Measurements from ENCODE around the gene KLHL41. TPM values are rescaled to one million over a fixed set of nuclear protein-coding genes. Genes with fewer than 3 reads are reported as not detected.
"Not testable (repeated sequence)": the region's sequence is repeated elsewhere in the genome, so short reads cannot be mapped to it uniquely, and the experiment has no call there.

KLHL41 gene
- polyA plus RNA-seq, 1 experiment, result 0.15 TPM

DNA sequence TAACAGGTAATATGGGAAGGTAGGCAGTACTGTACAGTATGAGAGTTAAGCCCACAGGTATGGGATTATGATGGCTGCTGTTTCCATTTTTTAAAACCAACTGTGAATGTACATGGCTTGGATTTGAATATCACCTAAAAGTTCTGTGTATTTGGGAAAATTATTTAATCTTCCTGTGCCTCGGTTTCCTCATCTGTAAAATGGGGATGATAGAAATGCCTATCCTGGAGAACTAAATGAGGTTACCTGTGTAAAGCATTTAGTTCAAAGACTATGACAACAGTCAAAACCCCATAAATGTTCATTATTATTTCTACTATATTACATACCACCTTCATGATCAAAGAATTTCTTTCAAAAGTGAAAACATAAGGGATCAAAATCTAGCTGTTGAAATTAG is 3.6 kb downstream of the KLHL41 start:
- Histone ChIP-seq H3K27me3 (ENCODE audit: control insufficient read depth, insufficient read depth, low read length) (no peaks in the 10 kb centered on the region), H3K4me3 (ENCODE audit: low read depth, low read length) (no peak overlapping the region), H3K36me3 (ENCODE audit: control insufficient read depth, insufficient read depth, low read length) (no peaks in the 10 kb centered on the region)
- ChIA-PET POLR2A (no interaction called here), CTCF (interaction anchor here (1.1 kb wide), 1 partner anchor 161 kb away, joined by 3 read pairs; no protein-coding TSS in a partner anchor)
- TF ChIP-seq, protein P1, sequence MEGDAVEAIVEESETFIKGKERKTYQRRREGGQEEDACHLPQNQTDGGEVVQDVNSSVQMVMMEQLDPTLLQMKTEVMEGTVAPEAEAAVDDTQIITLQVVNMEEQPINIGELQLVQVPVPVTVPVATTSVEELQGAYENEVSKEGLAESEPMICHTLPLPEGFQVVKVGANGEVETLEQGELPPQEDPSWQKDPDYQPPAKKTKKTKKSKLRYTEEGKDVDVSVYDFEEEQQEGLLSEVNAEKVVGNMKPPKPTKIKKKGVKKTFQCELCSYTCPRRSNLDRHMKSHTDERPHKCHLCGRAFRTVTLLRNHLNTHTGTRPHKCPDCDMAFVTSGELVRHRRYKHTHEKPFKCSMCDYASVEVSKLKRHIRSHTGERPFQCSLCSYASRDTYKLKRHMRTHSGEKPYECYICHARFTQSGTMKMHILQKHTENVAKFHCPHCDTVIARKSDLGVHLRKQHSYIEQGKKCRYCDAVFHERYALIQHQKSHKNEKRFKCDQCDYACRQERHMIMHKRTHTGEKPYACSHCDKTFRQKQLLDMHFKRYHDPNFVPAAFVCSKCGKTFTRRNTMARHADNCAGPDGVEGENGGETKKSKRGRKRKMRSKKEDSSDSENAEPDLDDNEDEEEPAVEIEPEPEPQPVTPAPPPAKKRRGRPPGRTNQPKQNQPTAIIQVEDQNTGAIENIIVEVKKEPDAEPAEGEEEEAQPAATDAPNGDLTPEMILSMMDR (IDR thresholded peaks at IDR 0.05; ENCODE audit: insufficient read depth, low read depth, low read length), result no peak
- no peak for DNase-seq (ENCODE audit: low read depth)

DNA sequence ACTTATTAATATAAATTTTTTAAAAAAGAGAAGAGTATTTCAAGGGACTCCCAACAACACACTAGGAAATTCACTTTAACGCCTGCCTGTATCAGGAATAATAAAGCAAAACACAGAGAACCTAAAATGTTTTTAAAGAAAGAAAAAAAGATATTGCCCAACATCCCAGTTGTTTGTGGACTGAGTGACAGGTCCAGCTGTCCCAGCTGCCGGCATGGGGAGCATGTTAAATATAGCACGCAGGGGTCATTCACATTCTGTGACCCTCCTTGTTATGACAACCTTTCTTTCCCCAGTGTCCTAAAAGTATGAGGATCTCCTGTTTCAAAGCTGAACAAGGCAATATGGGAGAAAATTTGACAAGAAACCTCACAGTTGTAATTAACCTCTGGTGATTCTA is 4.4 kb downstream of the KLHL41 start:
- TF ChIP-seq, protein P1 (IDR thresholded peaks at IDR 0.05; ENCODE audit: insufficient read depth, low read depth, low read length), result no peak
- Histone ChIP-seq H3K4me3 (ENCODE audit: low read depth, low read length) (no peak overlapping the region), H3K36me3 (ENCODE audit: control insufficient read depth, insufficient read depth, low read length) (no peaks in the 10 kb centered on the region), H3K27me3 (ENCODE audit: control insufficient read depth, insufficient read depth, low read length) (no peaks in the 10 kb centered on the region)
- ChIA-PET POLR2A (no interaction called here), CTCF (interaction anchor here (1.0 to 1.1 kb wide), 2 partner anchors 14 to 160 kb away, joined by 3 read pairs; no protein-coding TSS in a partner anchor)
- DNase-seq (ENCODE audit: low read depth), result no peak

DNA sequence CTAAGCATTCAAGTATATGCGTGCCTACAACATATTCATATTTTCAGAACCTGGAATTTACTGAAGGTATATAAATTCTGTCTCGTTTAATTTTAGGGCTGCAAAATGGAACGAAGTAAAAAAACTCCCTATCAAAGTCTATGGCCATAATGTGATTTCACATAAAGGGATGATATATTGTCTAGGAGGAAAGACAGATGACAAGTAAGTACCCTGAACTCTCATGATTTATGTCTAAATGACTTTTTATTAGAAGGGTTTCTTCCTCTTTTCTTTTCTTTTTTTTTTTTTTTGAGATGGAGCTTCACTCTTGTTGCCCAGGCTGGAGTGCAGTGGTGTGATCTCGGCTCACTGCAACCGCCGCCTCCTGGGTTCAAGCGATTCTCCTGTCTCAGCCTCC is 5.3 kb downstream of the KLHL41 start:
- POLR2A ChIA-PET; H3K4me3 ChIP-seq (ENCODE audit: low read depth, low read length); H3K27me3 ChIP-seq (ENCODE audit: control insufficient read depth, insufficient read depth, low read length); DNase-seq (ENCODE audit: low read depth); CTCF ChIA-PET; H3K36me3 ChIP-seq (ENCODE audit: control insufficient read depth, insufficient read depth, low read length): not testable (repeated sequence)

DNA sequence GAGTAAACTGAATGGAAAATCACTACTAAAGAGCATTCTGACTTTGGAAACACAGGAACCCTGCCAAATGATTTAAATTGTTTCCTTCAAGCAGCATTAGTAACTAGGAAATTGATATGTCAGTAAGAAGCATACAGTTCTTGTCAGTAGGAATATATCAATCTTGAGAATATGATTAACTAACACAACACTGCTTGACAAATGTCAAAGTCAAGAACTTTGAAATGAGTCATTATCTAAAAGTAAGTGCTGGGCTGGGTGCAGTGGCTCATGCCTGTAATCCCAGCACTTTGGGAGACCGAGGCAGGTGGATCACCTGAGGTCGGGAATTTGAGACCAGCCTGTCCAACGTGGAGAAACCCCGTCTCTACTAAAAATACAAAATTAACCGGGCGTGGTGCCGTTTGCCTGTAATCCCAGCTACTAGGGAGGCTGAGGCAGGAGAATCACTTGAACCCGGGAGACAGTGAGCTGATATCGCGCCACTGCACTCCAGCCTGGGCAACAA is 7.0 kb downstream of the KLHL41 start:
- H3K27me3 ChIP-seq (ENCODE audit: control insufficient read depth, insufficient read depth, low read length); POLR2A ChIA-PET; H3K36me3 ChIP-seq (ENCODE audit: control insufficient read depth, insufficient read depth, low read length); DNase-seq (ENCODE audit: low read depth); H3K4me3 ChIP-seq (ENCODE audit: low read depth, low read length): not testable (repeated sequence)
- CTCF ChIA-PET, result interaction anchor here (1.3 kb wide), 2 partner anchors 11 kb away, joined by 3 to 5 read pairs; no protein-coding TSS in a partner anchor

DNA sequence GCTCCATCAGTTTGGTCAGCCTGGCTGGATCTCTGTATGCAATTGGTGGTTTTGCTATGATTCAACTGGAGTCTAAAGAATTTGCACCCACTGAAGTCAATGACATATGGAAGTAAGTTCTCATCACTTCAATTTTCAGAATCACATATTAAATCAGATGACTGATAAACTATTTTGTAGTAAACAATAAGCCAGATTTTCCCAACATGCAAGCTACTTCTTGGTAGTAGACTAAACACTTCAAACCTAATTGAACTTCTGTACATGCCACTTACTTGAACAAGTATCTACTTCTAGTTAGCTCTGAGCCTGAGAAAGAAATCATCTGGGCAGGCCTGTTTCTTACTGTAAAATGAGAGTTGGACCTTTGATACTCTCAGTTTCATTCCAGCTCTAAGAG is 11.4 kb downstream of the KLHL41 start:
- CTCF ChIA-PET, result interaction anchor here (0.6 to 1.4 kb wide), 3 partner anchors 10 to 270 kb away, joined by 3 read pairs; no protein-coding TSS in a partner anchor
- POLR2A ChIA-PET, result no interaction called here
- TF ChIP-seq, protein P1 (IDR thresholded peaks at IDR 0.05; ENCODE audit: insufficient read depth, low read depth, low read length), result no peak
- Histone ChIP-seq H3K36me3 (ENCODE audit: control insufficient read depth, insufficient read depth, low read length) (no peaks in the 10 kb centered on the region), H3K27me3 (ENCODE audit: control insufficient read depth, insufficient read depth, low read length) (no peaks in the 10 kb centered on the region), H3K4me3 (ENCODE audit: low read depth, low read length) (no peak overlapping the region)
- DNase-seq (ENCODE audit: low read depth), result no peak

DNA sequence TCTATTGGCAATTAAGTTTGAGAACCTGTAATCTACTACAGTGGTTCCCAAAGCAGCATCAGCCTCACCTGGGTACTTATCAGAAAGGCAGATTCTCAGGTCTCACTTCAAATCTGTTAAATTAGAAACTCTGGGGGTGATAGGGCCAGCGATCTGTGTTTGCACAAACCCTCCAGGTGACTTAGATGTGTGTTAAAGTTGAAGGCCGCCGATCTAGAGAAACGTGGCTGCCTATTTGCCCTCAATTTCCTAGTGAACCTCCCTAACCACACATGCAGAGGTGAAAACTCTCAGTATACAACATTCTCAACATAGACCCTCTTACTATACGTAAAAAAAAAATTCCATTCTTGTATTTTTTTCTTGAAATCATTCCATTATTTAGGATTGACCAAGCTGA is 14.2 kb downstream of the KLHL41 start:
- TF ChIP-seq, protein P1 (IDR thresholded peaks at IDR 0.05; ENCODE audit: insufficient read depth, low read depth, low read length), result no peak
- ChIA-PET CTCF (interaction anchor here (0.8 kb wide), 1 partner anchor 248 kb away, joined by 3 read pairs; no protein-coding TSS in a partner anchor), POLR2A (no interaction called here)
- no peak for DNase-seq (ENCODE audit: low read depth)
- no peaks in the 10 kb centered on the region for H3K27me3 ChIP-seq (ENCODE audit: control insufficient read depth, insufficient read depth, low read length)
- H3K36me3 ChIP-seq (ENCODE audit: control insufficient read depth, insufficient read depth, low read length), result no peaks in the 10 kb centered on the region
- no peak overlapping the region for H3K4me3 ChIP-seq (ENCODE audit: low read depth, low read length)

Measured in BJ (cell line).